Keratinocyte (primary cell): ENCODE results near the gene GALNT2. TPM values are rescaled to one million over a fixed set of nuclear protein-coding genes. Genes with fewer than 3 reads are reported as not detected.

Source experiments
- DNase-seq: peaks from one replicate; pipeline ENCODE4 v3.0.0-alpha.2; 2011; ENCODE audit warnings: low read depth, missing footprints, low spot score
- FAIRE-seq: peaks from 2 replicates; lab custom pipeline; 2011; peaks lifted over from hg19 to GRCh38; lab: Jason Lieb, UNC
- H2AFZ ChIP-seq: 2 replicates; pipeline ENCODE4 v1.6.0; 2012; ENCODE audit warnings: low read length, control low read depth, inconsistent platforms; ENCODE audit not compliant: control insufficient read depth
- H3K27ac ChIP-seq: 2 replicates; pipeline ENCODE4 v1.5.1; 2011; ENCODE audit warnings: low read length; ENCODE audit not compliant: control insufficient read depth, insufficient read depth
- H3K27me3 ChIP-seq: 3 replicates; pipeline ENCODE4 v1.6.0; 2011; ENCODE audit warnings: low read length; ENCODE audit not compliant: control insufficient read depth, insufficient read depth; ENCODE audit errors: extremely low read depth
- H3K36me3 ChIP-seq, 2 experiments: 2 replicates in 1 of 2; 3 replicates in 1 of 2; pipeline ENCODE4 v1.5.1; 2011; ENCODE audit warnings: low read length in 2 of 2, mild to moderate bottlenecking in 1 of 2; ENCODE audit not compliant: control insufficient read depth in 2 of 2, insufficient read depth in 2 of 2; ENCODE audit errors: extremely low read depth in 1 of 2
- H3K4me1 ChIP-seq: 3 replicates; pipeline ENCODE4 v1.5.1; 2011; ENCODE audit warnings: low read length; ENCODE audit not compliant: control insufficient read depth, insufficient read depth; ENCODE audit errors: extremely low read depth
- H3K4me2 ChIP-seq: 3 replicates; pipeline ENCODE4 v1.6.0; 2011; ENCODE audit warnings: low read depth, low read length; ENCODE audit not compliant: control insufficient read depth, insufficient read depth; ENCODE audit errors: extremely low read depth
- H3K4me3 ChIP-seq, 3 experiments: fragments of 200-600 bp in 1 of 3; sonication (generic) in 1 of 3; 2 replicates in 2 of 3; 3 replicates in 1 of 3; pipeline ENCODE4 v1.5.1; 2011 to 2016; ENCODE audit warnings: low read length in 3 of 3, mild to moderate bottlenecking in 3 of 3, control low read depth in 2 of 3, inconsistent platforms in 1 of 3, low read depth in 1 of 3, mixed read lengths in 1 of 3, mixed run types in 1 of 3, moderate library complexity in 1 of 3; ENCODE audit not compliant: control insufficient read depth in 2 of 3, insufficient read depth in 2 of 3; ENCODE audit errors: extremely low read depth in 1 of 3
- H3K79me2 ChIP-seq: 2 replicates; pipeline ENCODE4 v1.6.0; 2012; ENCODE audit warnings: low read length; ENCODE audit not compliant: control insufficient read depth, insufficient read depth
- H3K9ac ChIP-seq: 3 replicates; pipeline ENCODE4 v1.6.0; 2011; ENCODE audit warnings: low read length; ENCODE audit not compliant: control insufficient read depth, insufficient read depth; ENCODE audit errors: extremely low read depth
- H3K9me1 ChIP-seq: 3 replicates; pipeline ENCODE4 v1.6.0; 2011; ENCODE audit warnings: low read length; ENCODE audit not compliant: control insufficient read depth, insufficient read depth; ENCODE audit errors: extremely low read depth
- H3K9me3 ChIP-seq: 2 replicates; pipeline ENCODE4 v1.5.1; 2012; ENCODE audit warnings: low read depth, low read length; ENCODE audit not compliant: control insufficient read depth
- H4K20me1 ChIP-seq: 3 replicates; pipeline ENCODE4 v1.6.0; 2011; ENCODE audit warnings: low read length; ENCODE audit not compliant: control insufficient read depth, insufficient read depth; ENCODE audit errors: extremely low read depth
- EZH2 ChIP-seq: IDR thresholded peaks from one replicate; pipeline ENCODE4 v1.6.1; 2012; ENCODE audit warnings: inconsistent platforms, mild to moderate bottlenecking, low read length, moderate library complexity
- dilution Hi-C: fragments of 300-500 bp; cut with MboI; formaldehyde crosslinking; loops from one replicate; pipeline ENCODE4 v1.7.0; 2020; ENCODE audit warnings: low sequenced_read_pairs; ENCODE audit not compliant: extremely low pct_ligation_motif_present
- polyA plus RNA-seq, 5 experiments: library from polyadenylated mRNA; depleted of rRNA in 3 of 5; stranded (reverse) in 3 of 5; stranded (forward) in 1 of 5; unstranded in 1 of 5; fragments of >200 nt; gene quantifications; 1 replicate in 1 of 5; 2 replicates in 3 of 5; 3 replicates in 1 of 5; pipeline versions ENCODE4 v1.2.1 to v1.2.3, GENCODE V29; 2011 to 2012; ENCODE audit warnings: missing spikeins in 2 of 5, low read depth in 1 of 5, low replicate concordance in 1 of 5
- TF ChIP-seq, protein P1 (sequence below), 3 experiments: IDR thresholded peaks in 1 of 3; conservative IDR thresholded peaks in 1 of 3; optimal IDR thresholded peaks in 1 of 3; 2 replicates in 2 of 3; 3 replicates in 1 of 3; pipeline versions ENCODE3 to v1.5.1; 2011; ENCODE audit warnings: low read length in 3 of 3, mild to moderate bottlenecking in 3 of 3, moderate library complexity in 2 of 3, control low read depth in 1 of 3, inconsistent platforms in 1 of 3; ENCODE audit not compliant: insufficient read depth in 2 of 3; ENCODE audit errors: extremely low read depth in 1 of 3

GALNT2 gene
- polyA plus RNA-seq, 1 donor (not counting 4 experiments of a cell fraction or from before 2014, with no cell fraction given), result 61.7 TPM

DNA sequence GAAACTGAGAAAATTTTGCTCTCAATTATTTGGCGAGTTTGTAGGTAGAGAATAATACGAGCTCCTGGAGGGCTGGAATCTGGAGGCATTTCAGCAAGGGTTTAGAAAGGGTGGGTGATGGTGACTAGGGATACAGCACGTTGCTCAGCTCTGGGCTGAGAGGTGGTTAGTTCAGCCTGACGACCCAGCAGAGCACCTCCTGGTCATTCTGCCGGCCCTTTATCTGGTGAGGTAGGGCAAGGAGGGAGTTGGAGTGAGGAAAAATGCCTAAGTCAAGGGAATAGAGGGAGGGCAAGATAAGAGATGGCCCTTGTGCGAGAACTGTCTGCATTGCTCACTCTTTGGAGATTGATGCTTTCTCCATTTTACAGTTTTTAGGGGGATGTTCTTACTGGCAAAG, 19.1 kb downstream of the GALNT2 start:
- Histone ChIP-seq H3K27ac (peak overlapping the region; percentile 92), H3K27me3 (no peaks in the 10 kb centered on the region), H3K36me3 (peaks cover 5 to 9% of the 10 kb centered on the region in 2 experiments), H3K4me2 (peak overlapping the region; percentile 90), H4K20me1 (no peaks in the 10 kb centered on the region), H2AFZ (no peak overlapping the region), H3K9ac (peak overlapping the region; percentile 77), H3K4me3 (peak overlapping the region in 1 of 3 experiments; percentile 4), H3K9me3 (peaks cover 8% of the 10 kb centered on the region), H3K9me1 (peaks cover 2% of the 10 kb centered on the region), H3K4me1 (peaks cover 56% of the 10 kb centered on the region), H3K79me2 (peaks cover 81% of the 10 kb centered on the region)
- FAIRE-seq (no peak), DNase-seq (no peak)
- dilution Hi-C loops, result no loop called here
- TF ChIP-seq EZH2, result no peak
- TF ChIP-seq, protein P1, sequence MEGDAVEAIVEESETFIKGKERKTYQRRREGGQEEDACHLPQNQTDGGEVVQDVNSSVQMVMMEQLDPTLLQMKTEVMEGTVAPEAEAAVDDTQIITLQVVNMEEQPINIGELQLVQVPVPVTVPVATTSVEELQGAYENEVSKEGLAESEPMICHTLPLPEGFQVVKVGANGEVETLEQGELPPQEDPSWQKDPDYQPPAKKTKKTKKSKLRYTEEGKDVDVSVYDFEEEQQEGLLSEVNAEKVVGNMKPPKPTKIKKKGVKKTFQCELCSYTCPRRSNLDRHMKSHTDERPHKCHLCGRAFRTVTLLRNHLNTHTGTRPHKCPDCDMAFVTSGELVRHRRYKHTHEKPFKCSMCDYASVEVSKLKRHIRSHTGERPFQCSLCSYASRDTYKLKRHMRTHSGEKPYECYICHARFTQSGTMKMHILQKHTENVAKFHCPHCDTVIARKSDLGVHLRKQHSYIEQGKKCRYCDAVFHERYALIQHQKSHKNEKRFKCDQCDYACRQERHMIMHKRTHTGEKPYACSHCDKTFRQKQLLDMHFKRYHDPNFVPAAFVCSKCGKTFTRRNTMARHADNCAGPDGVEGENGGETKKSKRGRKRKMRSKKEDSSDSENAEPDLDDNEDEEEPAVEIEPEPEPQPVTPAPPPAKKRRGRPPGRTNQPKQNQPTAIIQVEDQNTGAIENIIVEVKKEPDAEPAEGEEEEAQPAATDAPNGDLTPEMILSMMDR (optimal IDR thresholded peaks at IDR 0.05 in 1 of 3, IDR thresholded peaks at IDR 0.05 in 1 of 3, conservative IDR thresholded peaks at IDR 0.05 in 1 of 3; ENCODE audit: extremely low read depth in 1 of 3, insufficient read depth in 2 of 3, low read length in 3 of 3), result no peak

DNA sequence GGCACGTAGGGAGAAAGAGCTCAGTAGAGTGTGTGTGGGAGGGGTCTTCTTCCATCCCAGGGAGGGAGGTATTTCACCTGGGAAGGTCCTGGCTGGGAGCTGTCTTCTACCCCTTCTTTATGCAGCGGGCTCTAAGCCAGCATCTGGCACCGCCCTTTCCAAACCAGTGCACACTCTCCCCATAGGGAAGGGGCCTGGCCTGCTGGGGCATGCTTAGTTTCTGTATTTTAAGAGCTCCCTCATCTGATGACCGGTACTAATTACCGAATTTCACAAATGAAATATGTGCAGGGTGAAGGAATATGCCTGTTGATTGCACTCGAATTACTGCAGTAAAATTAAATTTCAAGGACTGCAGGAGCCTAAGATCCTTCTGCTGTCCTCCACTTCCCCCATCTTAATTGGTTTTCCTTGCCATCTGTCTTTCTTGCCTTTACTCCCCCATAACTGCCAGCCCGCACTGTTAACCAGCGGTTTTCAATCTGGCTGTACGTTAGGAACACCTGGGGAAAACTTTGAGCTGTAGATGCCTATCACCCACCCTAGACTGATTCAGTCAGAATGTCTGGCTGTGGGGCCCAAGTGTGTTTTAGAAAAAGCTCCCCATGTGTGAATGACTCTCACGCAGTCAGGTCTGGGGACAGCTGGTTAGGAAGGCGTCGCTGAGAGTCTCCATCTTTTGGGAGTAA, 20.1 kb downstream of the GALNT2 start:
- Histone ChIP-seq H3K9me1 (peaks cover 2% of the 10 kb centered on the region), H3K79me2 (peaks cover 80% of the 10 kb centered on the region), H3K4me1 (peaks cover 64% of the 10 kb centered on the region), H2AFZ (no peak overlapping the region), H3K4me2 (peak overlapping the region; percentile 90), H3K27ac (peak overlapping the region; percentile 92), H3K9ac (peak overlapping the region; percentile 77), H3K27me3 (no peaks in the 10 kb centered on the region), H3K9me3 (peaks cover 8% of the 10 kb centered on the region), H4K20me1 (no peaks in the 10 kb centered on the region), H3K4me3 (peak overlapping the region in 2 of 3 experiments; percentile 53), H3K36me3 (peaks cover 5 to 7% of the 10 kb centered on the region in 2 experiments)
- FAIRE-seq, result peak; percentile 69
- TF ChIP-seq, protein P1 (optimal IDR thresholded peaks at IDR 0.05 in 1 of 3, IDR thresholded peaks at IDR 0.05 in 1 of 3, conservative IDR thresholded peaks at IDR 0.05 in 1 of 3; ENCODE audit: extremely low read depth in 1 of 3, insufficient read depth in 2 of 3, low read length in 3 of 3), result peak in 2 of 3 experiments; percentile 14 to 47
- TF ChIP-seq EZH2, result no peak
- dilution Hi-C loops, result no loop called here
- no peak for DNase-seq
